Hepatic stellate cell (primary cell): ENCODE measurements around the gene SGSM1.

Experiments
- DNase-seq: peaks from one replicate; pipeline ENCODE4 v3.0.0; 2011; ENCODE audit warnings: low spot score

SGSM1 gene

DNA sequence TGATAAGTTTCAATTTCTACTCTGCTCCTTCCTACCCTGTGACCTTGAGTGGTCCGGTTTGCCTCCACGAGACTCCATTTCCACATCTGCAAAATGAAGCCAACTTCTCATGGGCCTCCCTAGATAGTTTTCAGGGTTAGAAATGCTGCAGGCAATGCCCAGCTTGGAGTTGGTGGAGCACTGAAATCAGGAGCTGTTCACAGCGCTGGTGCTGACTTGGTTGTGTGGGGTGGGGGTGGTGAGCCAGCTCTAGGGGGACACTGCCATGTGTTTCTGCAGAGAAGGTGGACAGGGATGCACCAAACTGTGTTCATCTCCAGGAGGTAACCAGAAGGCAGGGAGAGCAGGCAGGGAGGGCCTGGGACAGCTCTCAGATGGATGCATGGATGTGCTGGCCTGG, 37.0 kb downstream of the SGSM1 start:
- DNase-seq = no peak

DNA sequence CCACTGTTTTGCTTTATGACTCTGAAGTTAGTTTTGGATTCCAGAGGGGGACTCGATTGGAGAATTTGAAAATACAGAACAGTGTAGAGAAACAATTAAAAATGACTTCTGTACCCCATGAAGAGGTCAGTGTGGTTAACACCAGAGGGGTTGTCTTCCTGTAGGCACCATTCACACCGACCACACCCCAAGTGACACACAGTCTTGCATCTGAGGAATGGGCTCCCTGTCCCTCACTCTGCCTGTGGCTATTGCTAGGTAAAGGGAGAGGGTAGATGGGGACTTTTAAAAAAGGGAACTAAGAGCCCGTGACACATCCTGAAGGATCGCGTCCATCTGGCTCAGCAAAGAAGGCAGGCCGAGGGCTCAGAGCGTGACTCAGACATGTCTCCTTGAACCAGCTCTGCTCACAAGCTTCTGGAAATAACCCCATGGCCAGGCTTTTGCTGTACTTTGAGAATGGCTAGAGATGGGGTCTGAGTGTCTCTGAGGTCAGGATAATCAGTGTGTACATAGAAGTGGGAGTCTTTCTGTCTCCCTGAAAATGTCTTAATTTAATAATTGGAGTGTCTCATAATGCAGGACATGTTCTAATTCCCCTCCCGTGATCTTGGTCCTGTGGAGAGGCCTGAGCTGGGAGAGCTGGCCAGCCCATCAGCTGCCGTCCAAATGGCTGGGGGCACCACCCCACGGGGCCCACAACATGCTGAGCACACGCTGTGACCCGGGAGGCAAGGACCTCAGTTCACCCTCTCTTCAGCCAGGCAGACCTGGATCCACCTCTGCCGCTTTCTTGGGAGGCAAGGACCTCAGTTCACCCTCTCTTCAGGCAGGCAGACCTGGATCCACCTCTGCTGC, 39.3 kb downstream of the SGSM1 start:
- peak; percentile 75 for DNase-seq

DNA sequence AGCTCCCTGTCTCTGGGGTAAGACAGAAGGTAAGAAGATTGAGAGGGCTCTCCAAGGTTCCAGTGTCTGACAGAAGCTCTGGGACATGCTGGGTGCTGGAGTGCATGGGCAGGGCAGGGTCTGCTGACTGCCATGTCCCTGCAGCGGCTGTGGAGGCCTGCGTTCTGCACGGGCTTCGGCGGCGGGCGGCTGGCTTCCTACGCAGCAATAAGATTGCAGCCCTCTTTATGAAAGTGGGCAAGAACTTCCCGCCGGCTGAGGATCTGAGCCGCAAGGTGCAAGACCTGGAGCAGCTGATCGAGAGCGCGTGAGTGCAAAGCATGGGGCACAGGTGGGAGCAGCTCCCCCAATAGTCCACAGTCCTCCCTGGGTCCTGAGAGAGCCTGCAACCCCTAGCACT, 41.5 kb downstream of the SGSM1 start:
- no peak for DNase-seq

DNA sequence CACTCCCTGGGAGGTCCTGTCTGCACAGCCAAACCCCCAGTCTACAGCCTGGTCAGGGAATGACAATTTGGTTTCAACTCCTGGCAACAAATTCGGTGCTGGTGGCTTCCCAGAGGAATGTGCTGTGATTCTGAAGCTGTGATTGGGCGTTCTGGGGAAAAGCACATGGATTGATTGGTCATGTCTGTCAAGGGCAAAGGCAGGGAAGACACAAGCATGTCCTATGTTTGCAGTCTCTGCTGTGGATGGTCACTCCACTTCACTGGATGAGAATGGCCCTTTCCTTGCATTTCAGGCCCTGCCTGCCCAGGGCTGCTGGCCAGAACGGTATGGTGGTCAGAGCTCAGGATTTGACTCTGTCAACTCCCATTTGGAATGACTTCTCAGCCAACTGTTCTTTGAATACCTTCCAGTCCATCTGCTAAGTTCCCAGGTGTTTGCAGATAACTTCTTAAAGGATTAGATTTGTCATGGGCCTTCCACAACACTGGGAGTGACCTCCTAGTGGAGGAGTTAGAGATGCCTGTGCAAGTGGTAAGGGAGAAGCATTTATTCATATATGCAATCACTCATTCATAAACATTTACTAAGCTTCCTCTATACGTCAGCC, 42.7 kb downstream of the SGSM1 start:
- DNase-seq = no peak

DNA sequence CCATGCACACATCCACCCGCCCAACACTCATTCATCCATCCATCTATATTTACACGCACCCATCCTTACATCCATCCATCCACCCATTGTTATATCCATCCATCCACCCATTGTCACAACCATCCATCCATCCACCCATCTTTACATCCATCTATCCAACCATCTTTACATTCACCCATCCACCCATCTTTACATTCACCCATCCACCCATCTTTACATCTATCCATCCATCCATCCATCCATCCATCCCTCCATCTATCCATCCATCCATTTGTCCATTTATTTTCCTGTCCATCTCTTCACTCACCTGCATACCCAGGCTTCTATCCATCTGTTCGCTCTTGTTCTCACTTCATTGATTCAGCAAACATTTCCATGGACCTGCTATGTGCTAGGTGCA, 49.8 kb downstream of the SGSM1 start:
- no peak for DNase-seq

DNA sequence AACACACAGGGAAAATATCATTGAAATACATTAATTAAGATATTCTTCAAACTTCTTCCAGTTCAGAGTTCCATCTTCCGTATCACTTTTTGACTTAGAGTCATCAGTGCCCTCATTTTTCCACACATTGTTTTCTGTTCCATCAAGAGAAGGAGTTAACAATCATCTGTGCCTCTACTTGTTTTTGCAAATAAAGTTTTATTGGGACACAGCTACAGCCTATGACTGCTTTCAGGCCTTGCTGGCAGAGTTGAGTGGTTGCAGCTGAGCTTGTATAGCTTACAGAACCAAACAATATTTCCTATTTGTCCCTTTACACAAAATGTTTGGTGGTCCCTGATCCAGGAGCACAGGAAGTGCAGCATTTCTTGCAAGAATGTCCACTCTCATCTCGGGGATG, 51.6 kb downstream of the SGSM1 start:
- DNase-seq = no peak

DNA sequence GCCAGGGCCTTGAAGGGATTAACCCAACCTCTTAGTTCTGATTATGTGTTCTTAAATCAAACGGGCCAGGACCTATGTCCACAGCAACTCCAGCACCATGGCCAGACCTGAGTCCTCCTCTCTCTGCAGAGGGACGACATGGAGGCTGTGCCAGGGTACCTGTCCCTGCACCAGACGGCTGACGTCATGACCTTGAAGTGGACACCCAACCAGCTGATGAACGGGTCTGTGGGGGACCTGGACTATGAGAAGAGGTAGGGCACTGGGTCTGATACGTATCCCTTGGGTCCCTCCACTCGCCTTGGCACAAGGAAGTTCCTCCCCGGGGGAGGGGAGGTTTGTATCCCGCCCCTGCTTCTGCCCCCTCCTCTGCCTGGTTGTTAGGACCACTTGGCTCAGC, 53.6 kb downstream of the SGSM1 start:
- no peak for DNase-seq

DNA sequence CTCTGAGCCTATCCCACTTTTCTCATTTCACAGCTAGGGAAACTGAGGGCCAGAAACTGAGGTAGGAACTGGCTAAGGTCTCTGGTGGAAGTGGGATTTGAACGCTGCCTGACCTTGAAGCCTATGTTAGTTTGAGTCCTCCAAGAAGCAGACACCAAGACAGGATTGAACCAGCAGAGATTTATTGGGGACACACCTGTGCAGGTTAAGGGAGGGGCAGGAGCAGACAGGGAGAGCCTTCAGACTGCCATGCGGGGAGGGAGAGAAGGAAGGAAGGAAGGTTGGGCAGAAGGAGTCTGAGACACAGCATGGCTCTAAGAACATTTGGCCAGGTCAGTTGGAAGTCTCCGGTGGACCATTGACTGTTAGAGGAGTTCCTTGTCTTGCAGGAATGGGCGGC, 59.5 kb downstream of the SGSM1 start:
- no peak for DNase-seq

DNA sequence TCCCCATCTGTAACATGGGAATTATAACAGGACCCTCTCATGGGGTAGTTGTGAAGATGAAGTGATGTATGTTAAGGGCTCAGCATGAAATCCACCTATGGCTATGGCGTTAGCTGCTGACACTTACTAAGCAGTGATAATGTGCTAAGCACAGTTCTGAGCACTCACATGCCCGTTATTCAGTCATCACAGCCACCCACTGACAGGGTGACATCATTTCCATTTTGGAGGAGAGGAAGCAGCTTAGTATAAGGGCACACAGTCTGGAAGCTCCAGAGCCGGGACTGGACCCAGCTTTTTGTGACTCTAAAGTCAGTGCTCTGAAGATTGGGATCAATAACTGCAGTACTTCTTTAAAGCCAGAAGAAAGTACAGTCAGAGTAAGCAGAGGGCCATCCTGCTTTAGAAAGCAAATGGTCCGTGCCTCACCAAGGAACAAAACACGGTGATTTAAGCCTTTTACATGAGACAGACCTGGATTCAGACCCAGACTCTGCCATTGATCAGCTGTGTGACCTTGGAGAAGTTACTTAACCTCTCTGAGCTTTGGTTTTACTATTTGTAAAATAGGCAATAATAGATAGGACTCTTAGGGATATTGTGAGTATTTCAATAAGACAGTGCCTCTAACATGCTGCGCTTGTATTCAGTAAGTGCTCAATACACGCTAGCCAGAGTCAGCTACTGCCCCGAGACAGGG, 61.5 kb downstream of the SGSM1 start:
- DNase-seq = no peak

DNA sequence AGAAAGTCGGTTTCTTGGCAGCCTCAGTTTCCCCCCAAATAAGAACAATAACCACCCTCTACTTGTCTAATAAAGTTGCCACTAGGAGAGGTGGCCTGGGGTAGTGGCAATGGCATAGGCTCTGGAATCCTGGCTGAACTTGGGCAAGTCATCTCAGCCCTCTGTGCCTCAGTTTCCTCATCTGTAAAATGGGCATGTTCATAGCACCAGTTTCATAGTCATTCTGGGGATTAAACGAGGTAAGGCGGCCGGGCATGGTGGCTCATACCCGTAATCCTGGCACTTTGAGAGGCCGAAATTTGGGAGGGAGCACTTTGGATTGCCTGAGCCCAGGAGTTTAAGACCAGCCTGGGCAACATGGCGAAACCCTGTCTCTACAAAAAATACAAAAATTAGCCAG, 63.0 kb downstream of the SGSM1 start:
- DNase-seq = no peak

DNA sequence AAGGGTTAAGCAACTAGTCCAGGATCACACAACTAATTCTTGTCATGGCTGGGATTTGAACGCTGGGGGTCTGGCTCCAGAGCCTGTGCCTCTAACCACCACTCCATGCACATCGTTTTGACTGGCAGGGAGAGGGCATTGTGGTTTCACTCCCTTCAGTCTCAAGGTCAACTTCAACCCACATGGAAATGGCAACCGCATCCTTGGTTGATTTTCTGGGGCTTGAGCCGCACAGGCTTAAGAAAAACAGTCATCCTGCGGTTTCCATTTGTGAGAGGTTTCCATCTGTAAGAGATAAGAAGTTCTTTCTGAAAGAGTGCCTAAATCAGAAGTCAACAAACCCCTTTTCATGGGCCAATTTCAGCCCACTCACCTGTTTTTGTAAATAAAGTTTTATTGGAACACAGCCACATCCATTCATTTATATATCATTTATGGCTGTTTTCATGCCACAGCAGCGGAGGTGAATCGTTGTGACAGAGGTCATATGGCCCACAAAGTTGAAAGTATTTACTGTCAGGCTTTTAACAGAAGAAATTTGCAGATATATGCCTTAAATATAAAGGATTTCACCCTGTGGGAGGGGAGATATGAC, 65.7 kb downstream of the SGSM1 start:
- DNase-seq = no peak

DNA sequence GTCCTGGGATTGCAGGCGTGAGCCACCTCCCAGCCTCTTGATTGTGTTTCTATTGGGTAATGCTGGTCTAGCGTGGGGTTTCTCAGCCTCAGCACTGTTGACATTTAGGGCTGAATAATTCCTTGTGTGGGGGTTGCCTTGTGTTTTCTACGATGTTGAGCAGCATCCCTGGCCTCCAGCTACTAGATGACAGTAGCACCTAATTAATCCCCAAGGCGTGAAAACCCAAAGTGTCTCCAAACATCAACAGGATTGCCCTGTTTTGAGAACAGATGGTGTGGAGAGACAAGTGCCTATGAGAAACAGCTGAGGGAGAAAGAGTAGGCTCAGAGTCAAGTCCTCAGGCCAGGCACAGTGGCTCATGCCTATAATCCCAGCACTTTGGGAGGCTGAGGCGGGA, 67.2 kb downstream of the SGSM1 start:
- no peak for DNase-seq

DNA sequence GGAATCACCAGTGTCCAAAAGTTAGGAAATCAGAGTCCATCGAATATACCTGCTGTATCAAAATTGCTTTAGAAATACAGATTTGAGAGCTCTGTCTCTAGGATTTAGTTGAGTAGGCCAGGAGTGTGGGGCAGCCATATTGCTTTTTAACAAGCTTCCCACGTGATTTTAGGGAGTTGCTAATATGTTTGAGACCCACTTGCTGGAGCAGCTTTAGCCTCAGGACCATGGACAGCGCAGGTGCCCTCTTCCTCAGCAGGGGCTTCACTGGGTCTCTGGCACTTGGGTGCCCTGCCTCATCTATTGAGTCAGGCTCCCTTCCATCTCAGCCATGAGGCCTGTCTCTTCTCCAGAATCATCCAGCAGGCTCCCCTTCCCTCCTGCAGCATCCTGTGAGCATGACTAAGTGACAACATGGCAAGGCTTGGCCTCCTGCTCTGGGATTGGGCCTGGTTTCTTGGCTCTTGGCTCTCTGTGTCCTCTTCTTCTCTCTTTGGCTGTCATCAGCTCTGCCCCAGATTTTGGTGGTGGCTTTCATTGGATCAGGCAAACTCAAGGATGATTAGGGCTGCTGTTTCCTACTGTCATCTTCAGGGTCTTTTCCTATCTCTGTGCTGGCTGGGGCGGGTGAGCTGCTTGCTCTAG, 70.0 kb downstream of the SGSM1 start:
- no peak for DNase-seq

DNA sequence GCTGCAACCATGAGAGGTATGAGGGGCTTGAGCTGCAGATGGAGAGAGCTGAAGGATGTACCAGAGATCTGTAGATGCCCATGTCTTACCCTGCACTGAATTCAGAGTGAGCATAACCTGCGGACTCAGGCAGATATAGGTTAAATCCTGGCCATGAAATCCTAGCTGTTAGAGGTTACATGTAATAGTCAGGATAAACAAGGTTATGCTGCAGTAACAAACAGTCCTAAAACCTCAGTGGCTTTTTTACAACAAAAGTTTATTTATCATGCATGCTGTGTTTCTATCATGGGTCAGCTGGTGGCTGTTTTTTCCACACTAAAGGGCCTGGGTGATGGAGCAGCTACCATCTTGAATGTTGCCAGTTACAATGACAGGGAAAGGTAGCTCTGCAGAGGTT, 70.7 kb downstream of the SGSM1 start:
- DNase-seq = no peak

DNA sequence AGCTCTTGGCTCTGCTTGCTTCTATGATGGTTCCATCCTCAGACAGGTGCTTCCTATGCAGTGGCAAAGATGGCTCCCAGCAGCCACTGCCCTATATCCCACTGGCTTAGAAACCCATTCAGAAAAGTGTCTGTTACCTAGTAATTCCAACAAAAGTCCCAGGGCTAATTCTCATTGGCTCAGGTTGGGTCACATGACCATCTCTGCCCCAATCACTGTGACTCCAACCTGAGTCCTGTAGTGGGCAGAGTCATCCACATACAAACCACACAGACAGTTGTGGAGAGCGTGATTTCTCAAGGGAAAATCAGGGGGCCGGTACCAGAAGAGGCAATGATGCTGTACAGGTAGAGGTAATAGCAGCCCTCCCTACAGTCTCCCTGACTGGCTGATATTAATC, 73.0 kb downstream of the SGSM1 start:
- DNase-seq = no peak

DNA sequence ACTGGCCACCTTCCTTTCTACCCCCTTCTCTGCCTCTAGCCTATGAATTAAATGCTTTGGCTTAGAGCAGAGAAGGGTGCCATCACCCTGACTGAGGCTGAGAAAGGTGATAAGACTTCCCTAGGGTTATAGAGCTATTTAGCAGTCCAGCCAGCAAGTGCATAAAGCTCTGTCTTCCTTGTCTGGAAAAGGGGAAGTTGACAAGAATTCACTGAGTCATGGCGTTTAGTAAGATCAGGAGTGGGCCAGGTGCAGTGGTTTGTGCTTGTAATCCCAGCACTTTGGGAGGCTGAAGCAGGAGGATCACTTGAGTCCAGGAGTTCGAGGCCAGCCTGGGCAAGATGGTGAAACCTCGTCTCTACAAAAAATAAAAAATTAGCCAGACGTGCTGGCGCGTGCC, 77.4 kb downstream of the SGSM1 start:
- DNase-seq = no peak

DNA sequence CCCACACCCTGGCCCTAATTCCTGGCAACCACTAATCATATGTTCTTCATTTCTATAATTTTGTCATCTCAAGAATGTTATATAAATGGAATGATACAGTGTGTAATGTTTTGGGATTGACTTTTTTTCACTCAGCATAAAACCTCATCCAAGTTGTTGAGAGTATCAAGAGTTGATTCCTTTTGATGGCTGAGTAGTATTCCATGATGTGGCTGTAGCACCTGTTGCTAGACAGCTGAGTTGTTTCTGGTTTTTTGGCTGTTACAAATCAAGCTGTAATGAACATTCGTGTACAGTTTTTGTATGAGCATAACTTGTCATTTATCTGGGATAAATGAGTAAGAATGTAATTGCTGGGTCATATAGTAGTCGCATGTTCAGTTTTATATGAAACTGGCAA, 81.2 kb downstream of the SGSM1 start:
- DNase-seq = no peak

DNA sequence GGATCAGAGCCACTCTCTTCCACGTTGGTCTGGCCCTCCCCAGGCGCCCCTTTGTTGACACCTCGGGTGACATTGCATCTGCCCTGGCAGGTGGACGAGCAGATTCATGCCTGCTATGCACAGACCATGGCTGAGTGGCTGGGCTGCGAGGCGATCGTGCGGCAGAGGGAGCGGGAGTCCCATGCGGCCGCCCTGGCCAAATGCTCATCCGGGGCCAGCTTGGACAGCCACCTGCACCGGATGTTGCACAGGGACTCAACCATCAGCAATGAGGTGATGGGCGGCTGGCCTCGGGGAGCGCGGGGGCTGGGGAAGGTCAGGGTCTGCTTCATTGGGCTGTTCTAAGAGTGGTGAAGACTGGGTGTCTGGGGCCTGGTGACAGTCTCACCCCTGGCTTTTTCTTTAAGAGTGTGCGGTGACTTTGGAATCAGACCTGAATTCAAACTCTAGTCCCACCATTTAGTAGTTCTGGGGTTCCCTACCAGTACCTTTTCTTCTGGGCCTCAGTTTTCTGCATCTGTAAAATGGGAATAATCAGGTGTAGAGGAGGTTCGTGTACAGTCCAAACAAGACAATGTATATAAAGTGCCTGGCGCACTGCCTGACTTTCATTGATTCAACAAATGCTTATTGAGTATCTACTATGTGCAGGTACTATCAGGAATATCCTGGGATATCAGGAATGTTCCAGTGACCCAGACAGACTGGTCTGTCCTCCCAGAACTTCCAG, 87.5 kb downstream of the SGSM1 start:
- no peak for DNase-seq

DNA sequence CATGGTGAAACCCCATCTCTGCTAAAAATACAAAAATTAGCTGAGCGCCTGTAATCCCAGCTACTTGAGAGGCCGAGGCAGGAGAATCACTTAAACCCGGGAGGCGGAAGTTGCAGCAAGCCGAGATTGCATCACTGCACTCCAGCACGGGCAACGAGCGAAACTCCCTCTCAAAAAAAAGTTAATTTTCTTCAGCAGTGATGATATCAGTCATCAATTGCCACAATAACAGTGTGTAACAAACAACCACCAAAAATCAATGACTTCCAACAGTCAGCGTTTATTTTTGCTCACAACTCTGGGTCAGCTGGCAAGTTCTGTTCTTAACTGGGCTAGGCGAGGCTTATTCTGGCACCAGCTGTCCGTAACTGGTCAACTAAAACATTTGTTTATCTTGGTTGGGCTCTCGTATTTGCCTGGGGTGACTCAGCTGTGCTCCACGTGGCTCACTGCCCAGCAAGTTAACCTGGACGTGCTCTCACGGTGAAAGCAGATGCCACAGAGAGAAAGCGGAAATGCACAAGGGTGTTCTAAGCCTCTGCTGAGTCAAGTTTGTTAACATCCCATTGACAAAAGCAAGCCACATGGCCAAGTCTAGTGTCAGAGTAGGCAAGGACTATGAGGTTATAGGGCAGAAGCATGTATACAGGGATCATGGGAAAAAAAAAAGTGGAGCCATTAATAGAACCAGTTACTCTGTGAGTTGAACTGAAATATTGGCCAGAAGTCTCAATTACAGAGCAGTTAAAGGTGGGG, 88.4 kb downstream of the SGSM1 start:
- peak; percentile 67 for DNase-seq

DNA sequence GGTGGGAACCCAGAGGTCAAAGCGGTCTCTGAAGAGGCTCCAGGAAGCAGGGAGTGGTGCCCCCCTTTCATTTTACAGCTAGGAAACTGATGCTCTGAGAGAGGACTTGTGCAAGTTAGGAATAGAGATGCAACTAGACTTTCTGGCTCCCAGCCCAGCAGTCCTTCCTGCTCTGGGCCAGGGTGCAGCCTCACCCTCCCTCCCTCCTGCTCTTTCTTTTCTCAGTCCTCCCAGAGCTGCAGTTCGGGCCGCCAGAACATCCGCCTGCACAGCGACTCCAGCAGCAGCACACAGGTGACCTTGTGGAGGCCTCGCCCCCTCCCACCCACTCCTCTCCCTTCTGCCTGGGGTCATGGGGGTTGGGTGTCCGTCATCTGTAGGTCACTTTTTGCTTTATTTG, 89.0 kb downstream of the SGSM1 start:
- DNase-seq = peak; percentile 30

DNA sequence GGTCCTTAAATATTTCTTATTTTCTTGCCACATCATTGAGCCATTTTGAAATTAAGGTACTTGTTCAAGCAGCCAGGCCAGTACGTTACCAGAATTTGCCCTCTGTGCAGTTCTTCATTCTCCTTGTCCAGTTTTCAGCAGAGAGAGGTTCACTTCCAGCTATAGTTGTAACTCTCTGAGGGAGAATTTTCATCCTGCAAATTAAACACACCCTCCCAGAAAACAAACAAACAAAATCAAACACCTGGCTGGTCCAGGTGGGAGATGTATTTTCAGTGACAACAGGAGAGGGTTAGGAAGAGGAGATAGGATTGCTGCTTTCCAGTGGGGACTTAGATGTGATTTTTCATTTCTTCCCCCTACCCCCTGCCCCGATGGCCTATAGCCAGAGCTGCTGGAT, 95.4 kb downstream of the SGSM1 start:
- DNase-seq = no peak
